Measurements from ENCODE around the gene FXYD6.

GRCh38 chr11:117855912-117856651 is 20.4 kb downstream of the FXYD6 start:
- no peak for TF ChIP-seq POLR2A (IDR thresholded peaks at IDR 0.05; ENCODE audit: extremely low read depth, insufficient read length)
- TF ChIP-seq CTCF (IDR thresholded peaks at IDR 0.05; ENCODE audit: low read depth, low read length), result no peak

All from NB4 (cell line).